T-helper 17 cell (primary cell): ENCODE results near the gene TREH. TPM values are rescaled to one million over a fixed set of nuclear protein-coding genes. Genes with fewer than 3 reads are reported as not detected.
A peak's percentile ranks its signal among the peaks of the same experiment; 100 is the strongest.
"Not testable (repeated sequence)": the region's sequence is repeated elsewhere in the genome, so short reads cannot be mapped to it uniquely, and the experiment has no call there.

Source experiments
- ATAC-seq: fragments of 150-1000 bp; cut with Tn5 transposase; 2 replicates; pipeline ENCODE4 v1.10.0; 2021; ENCODE audit warnings: mild to moderate bottlenecking, moderate library complexity
- DNase-seq, 3 donors: peaks; one replicate each; pipeline versions ENCODE4 v3.0.0 to v3.0.0-alpha.2; 2020 to 2021
- H3K9me3 ChIP-seq: one replicate; pipeline ENCODE4 v1.7.0; 2013; ENCODE audit warnings: low read length, mild to moderate bottlenecking; ENCODE audit not compliant: control insufficient read depth, poor library complexity, severe bottlenecking
- H3K27ac Mint-ChIP-seq: one replicate; pipeline ENCODE4 v1.8.0; 2022; ENCODE audit warnings: mild to moderate bottlenecking, moderate library complexity, mixed read lengths
- H3K27me3 Mint-ChIP-seq: one replicate; pipeline ENCODE4 v1.8.0; 2022; ENCODE audit warnings: mixed read lengths
- H3K36me3 Mint-ChIP-seq: one replicate; pipeline ENCODE4 v1.8.0; 2022; ENCODE audit warnings: low read depth, mixed read lengths
- H3K4me1 Mint-ChIP-seq: one replicate; pipeline ENCODE4 v1.8.0; 2022; ENCODE audit warnings: mild to moderate bottlenecking, mixed read lengths
- H3K4me3 Mint-ChIP-seq: one replicate; pipeline ENCODE4 v1.8.0; 2022; ENCODE audit warnings: mild to moderate bottlenecking, moderate library complexity, mixed read lengths
- total RNA-seq, 4 donors: library from RNA in 2 of 4; stranded (reverse) in 2 of 4; gene quantifications; one replicate each; pipeline ENCODE4 v1.2.3 and lab custom pipeline; 2022 to 2026

The TREH gene, protein sequence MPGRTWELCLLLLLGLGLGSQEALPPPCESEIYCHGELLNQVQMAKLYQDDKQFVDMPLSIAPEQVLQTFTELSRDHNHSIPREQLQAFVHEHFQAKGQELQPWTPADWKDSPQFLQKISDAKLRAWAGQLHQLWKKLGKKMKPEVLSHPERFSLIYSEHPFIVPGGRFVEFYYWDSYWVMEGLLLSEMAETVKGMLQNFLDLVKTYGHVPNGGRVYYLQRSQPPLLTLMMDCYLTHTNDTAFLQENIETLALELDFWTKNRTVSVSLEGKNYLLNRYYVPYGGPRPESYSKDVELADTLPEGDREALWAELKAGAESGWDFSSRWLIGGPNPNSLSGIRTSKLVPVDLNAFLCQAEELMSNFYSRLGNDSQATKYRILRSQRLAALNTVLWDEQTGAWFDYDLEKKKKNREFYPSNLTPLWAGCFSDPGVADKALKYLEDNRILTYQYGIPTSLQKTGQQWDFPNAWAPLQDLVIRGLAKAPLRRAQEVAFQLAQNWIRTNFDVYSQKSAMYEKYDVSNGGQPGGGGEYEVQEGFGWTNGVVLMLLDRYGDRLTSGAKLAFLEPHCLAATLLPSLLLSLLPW
- total RNA-seq (not detected), total RNA-seq (lab: John Stamatoyannopoulos, UW) (0 reads per million in 2 donors)

DNA sequence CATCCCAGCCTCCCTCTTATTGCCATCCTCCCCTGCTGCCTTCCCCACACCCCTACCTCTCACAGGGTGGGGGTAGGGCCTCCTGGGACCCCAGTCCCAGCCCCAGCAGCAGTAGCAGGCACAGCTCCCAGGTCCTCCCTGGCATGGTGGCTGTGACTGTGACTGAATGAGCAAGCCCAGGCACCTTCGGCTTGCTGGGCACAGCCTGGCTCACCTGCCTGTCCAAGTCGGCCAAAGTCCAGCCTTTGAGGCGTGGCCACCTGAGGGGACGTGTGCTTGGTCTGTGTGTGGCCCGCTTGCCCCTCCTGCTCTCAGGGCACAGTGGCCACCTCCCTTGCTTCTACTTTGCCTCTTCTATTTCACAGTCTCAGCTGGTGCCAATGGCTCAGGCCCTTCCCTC lies at the start of gene TREH:
TREH (minus strand) TSS at position 168 of the 400 bp plus-strand sequence; CDS start at position 145, 23 bp downstream.
- H3K9me3 ChIP-seq = no peaks in the 10 kb centered on the region
- Mint-ChIP-seq H3K27me3 (peaks cover 12% of the 10 kb centered on the region), H3K36me3 (peaks cover 2% of the 10 kb centered on the region), H3K4me1 (peaks cover 3% of the 10 kb centered on the region), H3K27ac (no peak within 1 kb of the TSS), H3K4me3 (no peak within 1 kb of the TSS)
- ATAC-seq (no peak), DNase-seq (no peak)

DNA sequence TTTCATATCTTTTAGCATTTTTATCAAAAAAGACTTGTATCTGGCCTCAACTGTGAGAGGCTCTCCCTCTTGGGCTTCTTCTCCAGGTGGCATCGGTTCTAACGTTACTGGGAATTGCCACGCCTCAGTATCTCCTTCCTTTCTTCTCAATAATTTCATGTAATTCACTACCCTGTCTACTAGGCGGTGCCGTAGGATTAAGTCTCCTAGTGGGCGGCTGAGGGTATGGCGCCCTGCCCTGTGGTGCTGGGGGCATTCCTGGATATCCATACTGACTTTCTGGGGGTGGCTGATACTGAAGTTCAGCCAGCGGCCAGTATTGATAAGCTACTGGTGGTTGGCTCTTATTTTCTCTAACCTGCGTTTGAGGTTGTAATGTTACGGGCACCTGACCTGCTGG lies 48.7 kb upstream of the TREH start:
- not testable (repeated sequence) for H3K4me1 Mint-ChIP-seq, H3K9me3 ChIP-seq, H3K27ac Mint-ChIP-seq, H3K4me3 Mint-ChIP-seq, H3K36me3 Mint-ChIP-seq, ATAC-seq, DNase-seq
- peaks cover 30% of the 10 kb centered on the region for H3K27me3 Mint-ChIP-seq

DNA sequence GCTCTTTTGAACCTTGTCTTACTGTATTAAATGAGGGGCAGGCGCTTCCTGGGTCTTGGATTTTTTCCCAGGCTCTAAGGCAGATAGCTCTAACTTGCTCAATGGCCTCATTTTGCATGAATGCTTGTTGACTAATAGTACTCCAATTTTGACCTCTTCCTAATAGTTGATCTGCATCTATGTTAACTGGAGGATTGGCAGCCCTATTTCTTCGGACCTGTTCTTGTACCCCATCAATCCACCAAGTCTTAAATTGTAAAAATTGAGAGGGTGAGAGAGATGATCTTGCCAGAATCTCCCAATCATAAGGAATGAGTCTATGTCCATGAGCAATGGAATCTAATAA lies 48.2 kb upstream of the TREH start:
- DNase-seq, H3K4me1 Mint-ChIP-seq, H3K9me3 ChIP-seq, ATAC-seq, H3K36me3 Mint-ChIP-seq, H3K4me3 Mint-ChIP-seq, H3K27ac Mint-ChIP-seq: not testable (repeated sequence)
- H3K27me3 Mint-ChIP-seq = peaks cover 30% of the 10 kb centered on the region

DNA sequence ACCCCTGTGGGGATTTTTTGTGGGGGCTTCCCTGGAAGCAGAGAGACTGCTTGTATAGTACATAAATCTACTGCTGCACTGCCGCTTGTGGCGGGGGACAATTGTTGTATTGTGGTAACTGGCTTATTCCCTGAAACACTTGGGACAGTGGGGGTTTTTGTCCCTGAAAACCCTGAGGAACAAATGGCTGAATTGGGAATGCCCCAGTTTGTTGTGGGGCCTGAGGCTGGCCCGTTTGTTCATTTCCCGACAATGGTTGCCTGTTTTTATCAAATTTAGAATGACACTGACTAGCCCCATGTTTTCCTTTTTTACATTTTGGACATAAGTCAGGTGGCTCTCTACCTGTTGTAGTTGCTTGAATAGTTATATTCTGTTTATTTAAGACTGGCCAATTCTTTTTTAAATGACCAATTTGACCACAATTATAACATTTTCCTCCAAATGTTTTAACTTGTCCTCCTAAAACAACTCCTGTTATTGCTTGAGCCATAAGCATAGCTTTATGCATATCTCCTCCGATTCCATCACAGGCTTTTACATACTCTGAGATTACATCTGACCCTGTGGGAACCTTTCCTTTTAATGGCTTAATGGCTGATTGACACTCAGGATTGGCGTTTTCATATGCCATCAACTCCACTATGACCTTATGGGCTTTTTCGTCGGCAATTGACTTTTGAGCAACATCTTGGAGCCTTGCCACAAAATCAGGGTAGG lies 47.7 kb upstream of the TREH start:
- ATAC-seq, H3K9me3 ChIP-seq, H3K36me3 Mint-ChIP-seq, H3K27ac Mint-ChIP-seq, DNase-seq, H3K4me3 Mint-ChIP-seq, H3K4me1 Mint-ChIP-seq: not testable (repeated sequence)
- peaks cover 30% of the 10 kb centered on the region for H3K27me3 Mint-ChIP-seq

DNA sequence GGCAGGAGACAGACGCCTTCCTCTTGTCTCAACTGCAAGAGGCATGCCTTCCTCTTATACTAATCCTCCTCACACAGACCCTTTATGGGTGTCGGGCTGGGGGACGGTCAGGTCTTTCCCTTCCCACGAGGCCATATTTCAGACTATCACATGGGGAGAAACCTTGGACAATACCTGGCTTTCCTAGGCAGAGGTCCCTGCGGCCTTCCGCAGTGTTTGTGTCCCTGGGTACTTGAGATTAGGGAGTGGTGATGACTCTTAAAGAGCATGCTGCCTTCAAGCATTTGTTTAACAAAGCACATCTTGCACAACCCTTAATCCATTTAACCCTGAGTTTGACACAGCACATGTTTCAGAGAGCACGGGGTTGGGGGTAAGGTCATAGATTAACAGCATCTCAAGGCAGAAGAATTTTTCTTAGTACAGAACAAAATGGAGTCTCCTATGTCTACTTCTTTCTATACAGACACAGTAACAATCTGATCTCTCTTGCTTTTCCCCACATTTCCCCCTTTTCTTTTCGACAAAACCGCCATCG lies 42.1 kb upstream of the TREH start:
- not testable (repeated sequence) for H3K4me3 Mint-ChIP-seq, H3K9me3 ChIP-seq, H3K36me3 Mint-ChIP-seq, H3K27ac Mint-ChIP-seq, H3K27me3 Mint-ChIP-seq, DNase-seq, ATAC-seq
- peaks cover 19% of the 10 kb centered on the region for H3K4me1 Mint-ChIP-seq

DNA sequence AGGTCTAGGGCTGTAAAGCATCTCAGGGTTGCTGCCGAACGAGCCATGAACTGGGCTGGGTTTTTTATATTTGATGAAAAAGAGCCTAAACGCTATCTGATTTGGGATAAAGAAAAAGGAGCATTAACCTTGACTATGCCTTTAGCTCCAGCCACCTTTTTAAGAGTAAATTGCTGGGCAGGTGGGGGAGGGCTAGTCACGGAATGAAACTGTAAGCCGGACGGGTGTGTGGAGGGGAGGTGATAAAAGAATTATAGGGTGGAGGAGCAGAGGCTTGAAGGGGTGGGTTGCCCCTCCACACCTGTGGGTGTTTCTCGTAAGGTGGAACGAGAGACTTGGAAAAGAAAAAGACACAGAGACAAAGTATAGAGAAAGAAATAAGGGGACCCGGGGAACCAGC lies 41.3 kb upstream of the TREH start:
- H3K4me1 Mint-ChIP-seq = peaks cover 19% of the 10 kb centered on the region
- ATAC-seq, H3K9me3 ChIP-seq, H3K27me3 Mint-ChIP-seq, DNase-seq, H3K27ac Mint-ChIP-seq, H3K36me3 Mint-ChIP-seq, H3K4me3 Mint-ChIP-seq: not testable (repeated sequence)

DNA sequence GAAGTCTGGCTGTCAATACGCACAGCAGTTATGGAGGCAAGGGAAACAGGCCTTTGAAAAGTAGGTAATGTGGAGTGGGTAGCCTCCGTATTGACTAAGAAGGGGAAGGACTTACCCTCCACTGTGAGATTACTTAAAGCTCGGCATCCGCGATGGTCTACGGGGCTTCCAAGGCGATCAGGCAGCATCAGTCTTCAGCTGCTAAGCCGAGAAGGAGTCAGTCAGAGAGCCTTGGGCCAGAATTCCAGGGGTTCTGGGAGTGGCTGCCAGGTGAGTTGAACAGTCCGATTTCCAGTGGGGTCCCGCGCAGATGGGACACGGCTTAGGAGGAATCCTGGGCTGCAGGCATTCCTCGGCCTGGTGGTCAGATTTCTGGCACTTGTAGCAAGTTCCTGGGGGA lies 40.6 kb upstream of the TREH start:
- ATAC-seq, DNase-seq, H3K36me3 Mint-ChIP-seq, H3K9me3 ChIP-seq, H3K4me3 Mint-ChIP-seq, H3K27me3 Mint-ChIP-seq: not testable (repeated sequence)
- H3K4me1 Mint-ChIP-seq = peaks cover 19% of the 10 kb centered on the region
- peak overlapping the region; percentile 51 for H3K27ac Mint-ChIP-seq

DNA sequence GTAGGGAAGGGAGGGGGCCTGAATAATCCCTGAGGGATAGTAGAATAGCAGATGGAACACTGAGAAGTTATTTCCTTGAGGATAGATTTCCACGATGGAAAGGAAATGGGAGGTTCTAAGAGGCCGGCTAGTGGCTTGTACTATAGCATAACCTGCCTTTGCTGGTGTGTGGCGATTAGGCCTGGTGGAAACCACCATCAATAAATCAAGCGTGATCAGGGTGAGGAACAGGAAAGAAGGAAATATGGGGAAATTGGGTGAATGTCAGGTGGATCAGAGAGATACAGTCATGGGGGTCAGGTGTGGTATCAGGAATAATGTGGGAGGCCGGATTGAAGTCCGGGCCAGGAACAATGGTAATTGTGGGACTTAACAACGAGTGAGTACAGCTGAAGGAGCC lies 39.1 kb upstream of the TREH start:
- H3K4me3 Mint-ChIP-seq, H3K27me3 Mint-ChIP-seq, H3K9me3 ChIP-seq, ATAC-seq, DNase-seq, H3K36me3 Mint-ChIP-seq: not testable (repeated sequence)
- Mint-ChIP-seq H3K27ac (peak overlapping the region; percentile 14), H3K4me1 (peaks cover 19% of the 10 kb centered on the region)

DNA sequence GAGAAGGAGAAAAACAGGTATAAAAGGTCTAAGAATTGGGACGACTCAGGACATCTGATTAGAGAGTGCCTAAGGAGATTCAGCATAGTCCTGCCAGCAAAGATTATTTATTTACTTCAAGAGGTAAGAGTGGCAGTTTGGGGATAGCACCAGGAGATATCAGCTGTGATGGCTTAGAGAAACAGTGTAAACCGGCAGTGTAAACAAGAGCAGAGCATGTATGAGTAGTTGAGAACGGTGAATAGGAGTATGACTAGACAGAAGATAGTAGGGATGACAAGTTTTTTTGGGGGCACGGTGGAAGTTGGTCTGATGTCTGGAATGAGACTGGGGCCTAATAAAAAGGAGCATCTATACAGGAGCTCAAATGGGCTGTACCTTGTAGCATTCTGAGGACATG lies 38.3 kb upstream of the TREH start:
- not testable (repeated sequence) for H3K9me3 ChIP-seq, H3K36me3 Mint-ChIP-seq, DNase-seq, H3K4me3 Mint-ChIP-seq, H3K27me3 Mint-ChIP-seq, ATAC-seq
- peaks cover 19% of the 10 kb centered on the region for H3K4me1 Mint-ChIP-seq
- H3K27ac Mint-ChIP-seq = peak overlapping the region; percentile 14

DNA sequence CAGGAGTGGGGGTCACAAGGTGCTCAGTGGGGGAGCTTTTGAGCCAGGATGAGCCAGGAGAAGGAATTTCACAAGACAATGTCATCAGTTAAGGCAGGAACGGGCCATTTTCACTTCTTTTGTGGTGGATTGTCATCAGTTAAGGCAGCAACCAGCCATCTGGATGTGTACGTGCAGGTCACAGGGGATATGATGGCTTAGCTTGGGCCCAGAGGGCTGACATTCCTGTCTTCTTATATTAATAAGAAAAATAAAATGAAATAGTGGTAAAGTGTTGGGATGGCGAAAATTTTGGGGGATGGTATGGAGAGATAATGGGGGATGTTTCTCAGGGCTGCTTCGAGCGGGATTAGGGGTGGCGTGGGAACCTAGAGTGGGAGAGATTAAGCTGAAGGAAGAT lies 37.8 kb upstream of the TREH start:
- H3K27ac Mint-ChIP-seq, H3K9me3 ChIP-seq, H3K36me3 Mint-ChIP-seq, H3K4me3 Mint-ChIP-seq, H3K27me3 Mint-ChIP-seq, DNase-seq, ATAC-seq: not testable (repeated sequence)
- peaks cover 19% of the 10 kb centered on the region for H3K4me1 Mint-ChIP-seq

DNA sequence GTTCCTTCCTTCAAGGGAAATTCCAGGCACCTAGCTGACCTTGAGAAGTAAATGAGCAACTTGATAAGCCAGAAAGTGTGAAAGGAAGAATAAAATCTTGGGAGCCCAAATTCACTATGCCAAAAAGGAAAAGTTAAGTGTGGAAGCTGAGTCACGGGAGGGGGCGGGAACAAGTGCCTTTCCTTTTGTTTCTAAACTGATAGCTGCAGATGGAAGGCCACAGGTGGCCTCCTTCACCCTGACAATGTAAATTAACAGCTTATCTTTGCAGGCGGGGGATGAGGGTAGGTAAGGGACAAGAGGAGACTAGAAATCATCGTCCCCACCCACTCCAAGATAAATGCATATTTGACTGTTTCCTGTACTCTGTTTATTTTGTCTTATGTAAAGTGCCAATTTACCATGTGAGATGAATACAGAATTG lies 36.4 kb upstream of the TREH start:
- H3K4me1 Mint-ChIP-seq = peaks cover 19% of the 10 kb centered on the region
- peaks cover 2% of the 10 kb centered on the region for H3K36me3 Mint-ChIP-seq
- ATAC-seq = no peak
- peak overlapping the region; percentile 49 for H3K27ac Mint-ChIP-seq
- no peak overlapping the region for H3K4me3 Mint-ChIP-seq
- no peak for DNase-seq
- H3K27me3 Mint-ChIP-seq = peaks cover 6% of the 10 kb centered on the region
- no peaks in the 10 kb centered on the region for H3K9me3 ChIP-seq

DNA sequence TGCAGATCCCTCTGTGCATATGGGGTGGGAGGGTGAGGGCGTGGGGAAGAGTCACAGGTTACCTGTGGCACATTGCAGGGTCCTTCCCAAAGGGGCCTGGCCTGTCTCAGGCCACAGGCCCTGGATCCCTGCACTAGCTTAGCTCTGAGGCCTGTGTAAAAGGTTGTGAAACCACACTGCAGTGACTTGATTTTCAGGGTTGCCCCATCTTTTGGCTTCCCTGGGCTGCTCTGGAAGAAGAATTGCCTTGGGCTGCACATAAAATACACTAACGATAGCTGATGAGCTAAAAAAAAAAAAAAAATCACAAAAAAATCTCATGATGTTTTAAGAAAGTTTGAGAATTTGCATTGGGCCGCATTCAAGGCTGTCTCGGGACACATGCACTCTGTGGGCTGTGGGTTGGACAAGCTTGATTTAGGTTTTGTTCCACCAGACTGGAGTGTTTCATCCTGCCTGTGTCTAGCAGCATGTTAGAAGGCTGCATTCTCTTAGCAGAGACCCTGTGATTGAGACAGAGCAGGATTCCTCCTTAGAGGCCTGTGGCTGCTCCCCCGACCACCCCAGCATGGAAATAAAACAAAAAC lies 35.9 kb upstream of the TREH start:
- no peaks in the 10 kb centered on the region for H3K9me3 ChIP-seq
- peak overlapping the region; percentile 49 for H3K27ac Mint-ChIP-seq
- H3K36me3 Mint-ChIP-seq = peaks cover 2% of the 10 kb centered on the region
- ATAC-seq (no peak), DNase-seq (no peak)
- H3K4me3 Mint-ChIP-seq = no peak overlapping the region
- H3K27me3 Mint-ChIP-seq = peaks cover 6% of the 10 kb centered on the region
- H3K4me1 Mint-ChIP-seq = peaks cover 19% of the 10 kb centered on the region

DNA sequence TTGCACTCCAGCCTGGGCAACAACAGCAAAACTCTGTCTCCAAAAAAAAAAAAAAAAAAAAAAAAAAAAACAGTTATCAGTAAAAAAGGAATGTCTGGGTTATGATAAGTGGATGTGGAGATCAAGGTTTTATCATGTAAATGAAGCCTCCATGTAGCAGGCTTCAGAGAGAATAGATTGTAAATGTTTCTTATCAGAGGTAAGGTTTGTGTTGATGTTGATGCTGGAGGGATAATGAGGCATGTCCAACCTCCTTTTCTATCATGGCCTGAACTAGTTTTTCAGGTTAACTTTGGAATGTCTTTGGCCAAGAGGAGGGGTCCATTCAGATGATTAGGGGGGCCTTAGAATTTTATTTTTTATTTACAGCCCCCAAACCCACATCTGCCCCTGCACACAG lies 35.4 kb upstream of the TREH start:
- DNase-seq = no peak
- H3K36me3 Mint-ChIP-seq = peaks cover 2% of the 10 kb centered on the region
- H3K4me3 Mint-ChIP-seq = no peak overlapping the region
- no peak overlapping the region for H3K27ac Mint-ChIP-seq
- peaks cover 3% of the 10 kb centered on the region for H3K27me3 Mint-ChIP-seq
- no peak for ATAC-seq
- H3K4me1 Mint-ChIP-seq = peaks cover 18% of the 10 kb centered on the region
- no peaks in the 10 kb centered on the region for H3K9me3 ChIP-seq
